GM21786 (cell line): ENCODE measurements around the gene CLASP1.
"Not testable (repeated sequence)": the region's sequence is repeated elsewhere in the genome, so short reads cannot be mapped to it uniquely, and the experiment has no call there.

Experiments
- ATAC-seq: cut with Tn5 transposase; IDR thresholded peaks from one replicate; pipeline ENCODE4 v1.9.1; 2021; ENCODE audit not compliant: unreplicated experiment

Gene CLASP1

GRCh38 chr2:121625953-121626352, 23.3 kb downstream of the CLASP1 start:
- no peak for ATAC-seq

- no peak for ATAC-seq
These were observed 32.1 kb downstream of the CLASP1 start for GRCh38 chr2:121617042-121617599.

- ATAC-seq, result no peak
These were observed 35.5 kb downstream of the CLASP1 start for GRCh38 chr2:121613774-121614173.

GRCh38 chr2:121613152-121613551, 36.1 kb downstream of the CLASP1 start:
- no peak for ATAC-seq

GRCh38 chr2:121611730-121612705, 37.2 kb downstream of the CLASP1 start:
- ATAC-seq, result no peak

GRCh38 chr2:121611048-121611649, 38.1 kb downstream of the CLASP1 start:
- ATAC-seq, result not testable (repeated sequence)

- ATAC-seq, result not testable (repeated sequence)
These were observed 38.8 kb downstream of the CLASP1 start for GRCh38 chr2:121610487-121610874.

- no peak for ATAC-seq
These were observed 40.3 kb downstream of the CLASP1 start for GRCh38 chr2:121608967-121609366.

GRCh38 chr2:121608367-121608766, 40.9 kb downstream of the CLASP1 start:
- no peak for ATAC-seq

GRCh38 chr2:121605820-121606733, 43.2 kb downstream of the CLASP1 start:
- ATAC-seq, result no peak

- no peak for ATAC-seq
These were observed 46.1 kb downstream of the CLASP1 start for GRCh38 chr2:121603185-121603584.

- peak; percentile 34 for ATAC-seq
These were observed 49.2 kb downstream of the CLASP1 start for GRCh38 chr2:121599963-121600651.

- ATAC-seq, result no peak
These were observed 51.2 kb downstream of the CLASP1 start for GRCh38 chr2:121598087-121598486.

- peak; percentile 76 for ATAC-seq
These were observed 52.8 kb downstream of the CLASP1 start for GRCh38 chr2:121596221-121597080.

- peak; percentile 24 for ATAC-seq
These were observed 54.0 kb downstream of the CLASP1 start for GRCh38 chr2:121595012-121595891.

- no peak for ATAC-seq
These were observed 58.1 kb downstream of the CLASP1 start for GRCh38 chr2:121591199-121591598.

GRCh38 chr2:121588357-121588756, 60.9 kb downstream of the CLASP1 start:
- ATAC-seq, result no peak

GRCh38 chr2:121587131-121587530, 62.1 kb downstream of the CLASP1 start:
- no peak for ATAC-seq
